LNCAP (cell line): ENCODE data around the gene GAPDHS.

Source experiments
- TF ChIP-seq, protein P1 (sequence below): fragments of 450-650 bp; IDR thresholded peaks from 2 replicates; pipeline ENCODE4 v1.5.1; 2017; ENCODE audit warnings: mild to moderate bottlenecking

GAPDHS gene

DNA sequence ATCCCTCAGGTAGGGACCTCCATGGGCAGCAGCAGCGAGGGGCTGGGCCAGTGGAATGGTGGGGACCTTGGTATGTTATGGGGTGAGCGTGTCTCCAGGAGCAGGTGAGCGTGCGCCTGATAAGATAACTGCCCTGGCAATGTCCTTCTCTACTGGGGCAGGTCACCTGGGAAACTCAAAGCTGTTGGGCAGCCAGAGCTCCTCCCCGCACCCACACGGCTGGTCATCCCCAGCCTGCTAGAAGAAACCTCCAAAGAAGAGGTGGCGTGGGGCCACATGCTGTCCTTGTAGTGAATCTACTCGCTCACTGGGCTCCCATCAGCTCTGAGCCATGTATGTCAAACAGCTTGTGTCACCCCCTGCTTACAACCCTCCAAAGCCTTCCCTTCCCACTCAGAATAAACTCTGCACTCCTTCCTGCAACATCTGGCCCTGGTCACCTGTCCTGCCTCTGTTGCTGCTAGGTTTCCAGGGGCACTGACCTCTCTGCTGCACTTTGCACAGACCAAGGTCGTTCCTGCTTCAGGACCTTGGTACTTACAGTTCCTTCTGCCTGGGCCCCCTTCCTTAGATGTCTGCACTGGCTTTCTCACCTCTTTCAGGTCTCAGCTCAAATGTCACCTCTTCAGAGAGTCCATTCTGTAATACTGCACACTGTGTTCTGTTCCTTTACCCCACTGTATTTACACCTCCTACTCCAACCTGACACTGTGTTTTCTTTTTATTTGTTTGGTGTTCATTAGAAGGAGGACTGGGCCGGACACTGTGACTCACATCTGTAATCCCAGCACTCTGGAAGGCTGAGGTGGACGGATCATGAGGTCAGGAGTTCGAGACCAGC, 32.0 kb downstream of the GAPDHS start:
- TF ChIP-seq, protein P1, sequence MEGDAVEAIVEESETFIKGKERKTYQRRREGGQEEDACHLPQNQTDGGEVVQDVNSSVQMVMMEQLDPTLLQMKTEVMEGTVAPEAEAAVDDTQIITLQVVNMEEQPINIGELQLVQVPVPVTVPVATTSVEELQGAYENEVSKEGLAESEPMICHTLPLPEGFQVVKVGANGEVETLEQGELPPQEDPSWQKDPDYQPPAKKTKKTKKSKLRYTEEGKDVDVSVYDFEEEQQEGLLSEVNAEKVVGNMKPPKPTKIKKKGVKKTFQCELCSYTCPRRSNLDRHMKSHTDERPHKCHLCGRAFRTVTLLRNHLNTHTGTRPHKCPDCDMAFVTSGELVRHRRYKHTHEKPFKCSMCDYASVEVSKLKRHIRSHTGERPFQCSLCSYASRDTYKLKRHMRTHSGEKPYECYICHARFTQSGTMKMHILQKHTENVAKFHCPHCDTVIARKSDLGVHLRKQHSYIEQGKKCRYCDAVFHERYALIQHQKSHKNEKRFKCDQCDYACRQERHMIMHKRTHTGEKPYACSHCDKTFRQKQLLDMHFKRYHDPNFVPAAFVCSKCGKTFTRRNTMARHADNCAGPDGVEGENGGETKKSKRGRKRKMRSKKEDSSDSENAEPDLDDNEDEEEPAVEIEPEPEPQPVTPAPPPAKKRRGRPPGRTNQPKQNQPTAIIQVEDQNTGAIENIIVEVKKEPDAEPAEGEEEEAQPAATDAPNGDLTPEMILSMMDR, result no peak

DNA sequence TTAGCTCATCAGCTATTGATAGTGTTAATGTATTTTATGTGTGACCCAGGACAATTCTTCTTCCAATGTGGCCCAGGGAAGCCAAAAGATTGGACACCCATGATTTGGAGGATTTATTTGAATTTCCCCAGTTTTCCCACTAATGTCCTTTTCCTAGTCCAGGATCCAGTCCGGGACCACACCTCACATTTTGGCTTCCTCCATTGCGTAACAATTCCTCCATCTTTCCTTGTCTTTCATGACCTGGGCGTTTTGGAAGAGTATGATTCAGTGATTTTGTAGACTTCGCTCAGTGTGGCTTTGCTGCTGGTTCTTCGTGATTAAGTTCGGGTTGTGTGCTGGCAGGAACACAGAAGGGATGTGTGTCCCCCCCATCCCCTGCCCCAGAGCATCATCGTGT, 33.5 kb downstream of the GAPDHS start:
- TF ChIP-seq, protein P1, result no peak

DNA sequence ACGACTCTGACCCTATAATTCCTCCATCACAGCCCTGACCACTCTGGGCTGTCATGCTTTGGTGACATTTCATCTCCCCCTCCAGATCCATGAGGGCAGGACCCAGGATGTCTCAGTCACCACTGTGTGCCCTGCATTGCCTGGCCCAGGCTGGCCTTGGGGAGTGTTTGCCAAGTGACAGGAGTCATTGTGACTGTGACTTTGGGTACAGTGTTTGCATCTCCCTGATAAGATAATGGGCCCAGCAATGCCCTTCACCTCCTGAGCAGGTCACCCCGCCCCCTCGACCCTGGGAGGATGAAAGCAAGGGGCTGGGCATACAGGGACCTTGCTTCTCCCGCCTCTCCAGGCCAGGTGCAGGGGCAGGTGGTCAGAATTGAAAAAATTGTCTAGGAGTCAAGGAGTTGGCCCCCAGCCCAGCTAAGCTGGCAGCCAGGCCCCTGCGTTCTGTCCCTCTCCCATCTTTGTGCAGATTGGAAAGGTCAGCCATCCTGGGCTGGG, 36.1 kb downstream of the GAPDHS start:
- TF ChIP-seq, protein P1, result no peak

- TF ChIP-seq, protein P1, result no peak
These were observed 38.2 kb downstream of the GAPDHS start for GRCh38 chr19:35571406-35571965.

- TF ChIP-seq, protein P1, result no peak
These were observed 44.7 kb downstream of the GAPDHS start for GRCh38 chr19:35577918-35578317.

DNA sequence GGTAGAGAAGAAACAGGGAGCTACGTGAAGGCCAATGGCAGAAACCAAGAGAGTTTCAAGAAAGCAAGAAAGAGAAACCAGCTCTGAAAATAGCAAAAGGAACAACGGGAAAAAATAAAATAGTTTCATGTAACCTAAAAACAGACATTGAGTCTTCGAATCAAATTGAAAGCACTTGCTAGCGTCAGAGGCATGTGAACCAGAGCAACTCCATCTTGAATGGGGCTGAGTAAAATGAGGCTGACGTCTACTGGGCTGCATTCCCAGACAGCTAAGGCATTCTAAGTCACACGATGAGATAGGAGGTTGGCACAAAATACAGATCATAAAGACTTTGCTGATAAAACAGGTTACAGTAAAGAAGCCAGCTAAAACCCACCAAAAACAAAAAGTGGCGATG, 45.5 kb downstream of the GAPDHS start:
- TF ChIP-seq, protein P1, result no peak

DNA sequence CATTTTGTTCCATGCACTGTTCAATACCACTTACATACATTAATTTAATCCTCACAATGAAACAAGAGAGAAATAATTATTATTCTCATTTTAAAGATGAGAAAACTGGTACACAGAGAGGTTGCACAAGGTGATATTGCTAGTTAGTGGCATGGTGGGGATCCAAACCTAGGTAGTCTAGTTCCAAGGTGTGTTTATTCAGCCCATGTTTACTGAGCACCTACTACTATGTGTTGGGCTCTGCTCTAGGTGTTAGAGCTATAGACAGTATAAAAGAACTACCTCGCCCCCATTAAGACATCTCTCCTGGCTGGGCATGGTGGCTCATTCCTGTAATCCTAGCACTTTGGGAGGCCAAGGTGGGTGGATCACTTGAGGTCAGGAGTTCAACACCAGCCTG, 49.5 kb downstream of the GAPDHS start:
- TF ChIP-seq, protein P1, result no peak
